Neuronal stem cell (in vitro differentiated cells): ENCODE results near the gene NPTN.

Experiments
- DNase-seq: peaks from one replicate; pipeline ENCODE4 v3.0.0-alpha.2; 2013; ENCODE audit warnings: low spot score
- H2AFZ ChIP-seq: one replicate; pipeline ENCODE4 v1.6.1; 2013; ENCODE audit warnings: mild to moderate bottlenecking, low read length, inconsistent platforms
- H2AK5ac ChIP-seq: 2 replicates; pipeline ENCODE4 v1.6.1; 2013; ENCODE audit warnings: low read depth, mild to moderate bottlenecking, inconsistent platforms, low read length, moderate library complexity, mixed read lengths
- H2BK120ac ChIP-seq: 2 replicates; pipeline ENCODE4 v1.6.1; 2013; ENCODE audit warnings: low read depth, mild to moderate bottlenecking, inconsistent platforms, low read length, moderate library complexity, mixed read lengths
- H2BK12ac ChIP-seq: one replicate; pipeline ENCODE4 v1.6.1; 2013; ENCODE audit warnings: low read length, inconsistent platforms
- H2BK15ac ChIP-seq: 2 replicates; pipeline ENCODE4 v1.6.1; 2013; ENCODE audit warnings: mild to moderate bottlenecking, low read length, inconsistent platforms, mixed read lengths
- H2BK5ac ChIP-seq: one replicate; pipeline ENCODE4 v1.6.1; 2013; ENCODE audit warnings: inconsistent platforms, mild to moderate bottlenecking, low read length, moderate library complexity
- H3K14ac ChIP-seq: one replicate; pipeline ENCODE4 v1.6.1; 2013; ENCODE audit warnings: low read length, inconsistent platforms
- H3K18ac ChIP-seq: 2 replicates; pipeline ENCODE4 v1.6.1; 2013; ENCODE audit warnings: low read length, inconsistent platforms
- H3K23ac ChIP-seq: 2 replicates; pipeline ENCODE4 v1.6.1; 2013; ENCODE audit warnings: low read depth, mild to moderate bottlenecking, mixed read lengths, low read length, inconsistent platforms; ENCODE audit not compliant: poor library complexity
- H3K27ac ChIP-seq: replicated peaks from 3 replicates; pipeline ENCODE4 v1.5.1; 2013; ENCODE audit warnings: low read length, inconsistent platforms
- H3K27me3 ChIP-seq, 3 experiments: 2 replicates each; pipeline ENCODE4 v1.6.1; 2013; ENCODE audit warnings: low read length in 3 of 3, mild to moderate bottlenecking in 2 of 3, inconsistent platforms in 1 of 3, low read depth in 1 of 3, mixed read lengths in 1 of 3, moderate library complexity in 1 of 3; ENCODE audit not compliant: control insufficient read depth in 3 of 3, insufficient read depth in 3 of 3
- H3K36me3 ChIP-seq, 2 donors: replicated peaks in 1 of 2; 2 replicates each; pipeline ENCODE4 v1.6.1; 2013; ENCODE audit warnings: low read length in 2 of 2; ENCODE audit not compliant: control insufficient read depth in 2 of 2, insufficient read depth in 2 of 2
- H3K4ac ChIP-seq: 2 replicates; pipeline ENCODE4 v1.6.1; 2013; ENCODE audit warnings: inconsistent platforms, mild to moderate bottlenecking, low read length, moderate library complexity
- H3K4me1 ChIP-seq, 2 donors: 1 replicate in 1 of 2; 2 replicates in 1 of 2; pipeline ENCODE4 v1.6.1; 2013; ENCODE audit warnings: low read length in 2 of 2, low read depth in 1 of 2; ENCODE audit not compliant: control insufficient read depth in 2 of 2, insufficient read depth in 1 of 2
- H3K4me2 ChIP-seq: one replicate; pipeline ENCODE4 v1.6.1; 2013; ENCODE audit warnings: mild to moderate bottlenecking, low read length, inconsistent platforms; ENCODE audit not compliant: insufficient read depth, poor library complexity, severe bottlenecking
- H3K4me3 ChIP-seq, 2 donors: 2 replicates each; pipeline ENCODE4 v1.5.1; 2013; ENCODE audit warnings: low read length in 2 of 2, mild to moderate bottlenecking in 2 of 2, inconsistent platforms in 1 of 2, moderate library complexity in 1 of 2
- H3K79me1 ChIP-seq: one replicate; pipeline ENCODE4 v1.6.1; 2013; ENCODE audit warnings: low read depth, mild to moderate bottlenecking, inconsistent platforms, low read length, moderate library complexity
- H3K9ac ChIP-seq: one replicate; pipeline ENCODE4 v1.6.1; 2013; ENCODE audit warnings: mild to moderate bottlenecking, low read depth, low read length, inconsistent platforms; ENCODE audit not compliant: poor library complexity
- H3K9me3 ChIP-seq, 2 donors: replicated peaks in 1 of 2; 2 replicates each; pipeline versions ENCODE3 to v1.6.1; 2013; ENCODE audit warnings: low read length in 2 of 2, mild to moderate bottlenecking in 2 of 2, inconsistent platforms in 1 of 2, low read depth in 1 of 2, mixed read lengths in 1 of 2, moderate library complexity in 1 of 2; ENCODE audit not compliant: control insufficient read depth in 2 of 2, insufficient read depth in 1 of 2
- H4K8ac ChIP-seq: one replicate; pipeline ENCODE4 v1.6.1; 2013; ENCODE audit warnings: low read depth, mild to moderate bottlenecking, inconsistent platforms, low read length, moderate library complexity
- H4K91ac ChIP-seq: one replicate; pipeline ENCODE4 v1.6.1; 2013; ENCODE audit warnings: low read length, low read depth, mild to moderate bottlenecking, inconsistent platforms; ENCODE audit not compliant: poor library complexity
- WGBS, 2 donors: extraction: QIAGEN DNeasy Blood & Tissue Kit; methylation state at CpG; one replicate each; pipeline ENCODE4 v1.1.7; 2013; ENCODE audit warnings: missing lambda C conversion rate in 2 of 2, mixed read lengths in 1 of 2; ENCODE audit not compliant: insufficient read length in 2 of 2, insufficient replicate concordance in 1 of 2; ENCODE audit errors: extremely low coverage in 2 of 2; 5-methylcytosine and 5-hydroxymethylcytosine counted together

The NPTN gene

DNA sequence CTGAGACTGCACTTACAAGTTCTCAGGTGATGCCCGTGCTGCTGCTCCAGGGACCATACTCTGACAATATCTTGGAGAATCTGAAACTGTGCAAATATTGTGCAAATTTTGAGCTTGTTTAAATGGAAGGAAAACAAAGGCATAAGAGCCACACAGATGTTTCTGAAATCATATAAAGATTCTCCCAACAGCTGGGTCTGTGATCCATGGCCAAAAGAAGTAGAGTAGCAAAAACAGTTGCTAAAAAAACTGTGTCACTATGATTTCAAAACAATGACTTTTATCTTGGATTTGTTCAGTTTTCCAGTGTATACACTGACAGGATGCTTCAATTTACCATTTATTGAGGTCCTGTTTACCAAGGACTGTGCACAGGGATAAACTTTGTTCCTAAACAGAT lies 25.3 kb downstream of the NPTN start:
- H3K27me3 ChIP-seq, result no peaks in the 10 kb centered on the region
- H2BK12ac ChIP-seq, result no peak overlapping the region
- no peaks in the 10 kb centered on the region for H3K36me3 ChIP-seq
- no peak overlapping the region for H2AFZ ChIP-seq
- H3K18ac ChIP-seq, result no peak overlapping the region
- H3K4me3 ChIP-seq, result no peak overlapping the region
- peaks cover 4% of the 10 kb centered on the region for H3K79me1 ChIP-seq
- no peak overlapping the region for H2BK120ac ChIP-seq
- no peak overlapping the region for H3K23ac ChIP-seq
- no peak overlapping the region for H2AK5ac ChIP-seq
- no peak overlapping the region for H2BK5ac ChIP-seq
- DNase-seq, result no peak
- no peak overlapping the region for H3K9ac ChIP-seq
- no peak overlapping the region for H3K14ac ChIP-seq
- no peak overlapping the region for H4K8ac ChIP-seq
- H4K91ac ChIP-seq, result no peak overlapping the region
- no peak overlapping the region for H3K4ac ChIP-seq
- no peak overlapping the region for H2BK15ac ChIP-seq
- H3K9me3 ChIP-seq, result no peaks in the 10 kb centered on the region
- H3K4me1 ChIP-seq, result peaks cover 0 to 2% of the 10 kb centered on the region in 2 donors
- no peak overlapping the region for H3K4me2 ChIP-seq
- no CpG with 5 or more reads among the region's 1 CpG for WGBS, 2 donors
- no peak overlapping the region for H3K27ac ChIP-seq

DNA sequence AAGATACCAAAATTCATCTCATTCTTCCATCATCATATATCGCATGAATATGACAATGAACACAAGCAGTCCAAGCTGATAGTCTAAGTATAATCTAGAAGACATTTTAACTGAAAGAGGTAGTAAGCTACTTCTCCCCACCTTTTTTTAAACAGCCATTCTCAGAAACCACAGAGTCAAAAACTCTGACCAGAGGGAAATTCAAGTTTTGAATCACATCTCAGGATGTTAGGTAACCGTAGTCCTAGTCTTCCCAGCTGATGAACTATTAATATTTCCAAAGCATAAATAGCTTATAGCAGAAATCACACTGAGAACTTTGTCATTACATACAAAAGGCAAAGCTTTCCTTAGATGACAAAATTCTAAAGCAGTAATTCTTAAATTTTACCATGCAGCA lies 25.8 kb downstream of the NPTN start:
- no peak for DNase-seq
- H3K27ac ChIP-seq, result no peak overlapping the region
- no peak overlapping the region for H2BK15ac ChIP-seq
- H3K4me3 ChIP-seq, result no peak overlapping the region
- no peak overlapping the region for H3K4me2 ChIP-seq
- no peak overlapping the region for H2BK120ac ChIP-seq
- no peak overlapping the region for H2BK12ac ChIP-seq
- no peak overlapping the region for H3K4ac ChIP-seq
- H2BK5ac ChIP-seq, result no peak overlapping the region
- no peak overlapping the region for H2AFZ ChIP-seq
- H3K23ac ChIP-seq, result no peak overlapping the region
- H3K9me3 ChIP-seq, result no peaks in the 10 kb centered on the region
- H4K8ac ChIP-seq, result no peak overlapping the region
- no peak overlapping the region for H4K91ac ChIP-seq
- no peaks in the 10 kb centered on the region for H3K27me3 ChIP-seq
- H3K18ac ChIP-seq, result no peak overlapping the region
- H3K9ac ChIP-seq, result no peak overlapping the region
- H3K36me3 ChIP-seq, result no peaks in the 10 kb centered on the region
- no CpG with 5 or more reads among the region's 2 CpGs for WGBS, 2 donors
- peaks cover 2 to 4% of the 10 kb centered on the region in 2 donors for H3K4me1 ChIP-seq
- no peak overlapping the region for H3K14ac ChIP-seq
- no peak overlapping the region for H2AK5ac ChIP-seq
- H3K79me1 ChIP-seq, result peaks cover 4% of the 10 kb centered on the region

DNA sequence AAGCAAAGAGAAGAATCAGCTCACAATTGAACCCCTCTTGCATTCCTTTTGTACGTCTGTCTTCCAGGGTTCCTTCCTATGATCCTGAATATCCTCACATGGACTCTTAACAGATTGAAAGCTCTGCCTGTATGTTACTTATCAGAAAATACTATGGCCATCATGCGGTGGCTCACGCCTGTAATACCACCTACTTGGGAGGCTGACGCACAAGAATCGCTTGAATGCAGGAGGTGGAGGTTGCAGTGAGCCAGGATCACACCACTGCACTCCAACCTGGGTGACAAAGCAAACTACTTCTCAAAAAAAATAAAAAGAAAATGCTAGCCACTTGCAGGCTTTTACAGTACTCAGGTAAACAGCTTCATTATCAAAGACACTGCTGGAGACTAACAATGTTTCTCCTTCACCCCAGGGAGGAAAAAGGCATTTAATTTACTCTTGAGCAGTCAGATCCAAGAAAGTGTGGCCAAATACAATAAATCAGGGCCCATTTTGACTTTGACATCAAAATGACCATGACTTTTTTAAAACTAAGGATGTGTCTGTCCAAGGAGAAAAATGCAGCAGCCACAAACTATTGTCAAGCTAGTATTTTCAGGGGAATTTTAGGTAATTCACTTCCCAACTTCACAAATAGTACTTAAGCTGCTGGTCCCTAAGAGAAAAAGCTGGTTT lies 27.3 kb downstream of the NPTN start:
- Histone ChIP-seq H3K4me3 (no peak overlapping the region), H2AK5ac (no peak overlapping the region), H3K9me3 (no peaks in the 10 kb centered on the region), H3K23ac (no peak overlapping the region), H2BK5ac (no peak overlapping the region), H2BK15ac (no peak overlapping the region), H3K79me1 (peaks cover 4% of the 10 kb centered on the region), H2AFZ (no peak overlapping the region), H3K9ac (no peak overlapping the region), H4K8ac (no peak overlapping the region), H3K36me3 (no peaks in the 10 kb centered on the region), H2BK120ac (no peak overlapping the region), H3K4ac (no peak overlapping the region), H3K4me2 (no peak overlapping the region), H3K27me3 (no peaks in the 10 kb centered on the region), H3K27ac (no peak overlapping the region), H4K91ac (no peak overlapping the region), H3K4me1 (peaks cover 13 to 16% of the 10 kb centered on the region in 2 donors), H3K18ac (no peak overlapping the region), H2BK12ac (no peak overlapping the region), H3K14ac (no peak overlapping the region)
- no peak for DNase-seq
- WGBS, 2 donors, result no CpG with 5 or more reads among the region's 5 CpGs

DNA sequence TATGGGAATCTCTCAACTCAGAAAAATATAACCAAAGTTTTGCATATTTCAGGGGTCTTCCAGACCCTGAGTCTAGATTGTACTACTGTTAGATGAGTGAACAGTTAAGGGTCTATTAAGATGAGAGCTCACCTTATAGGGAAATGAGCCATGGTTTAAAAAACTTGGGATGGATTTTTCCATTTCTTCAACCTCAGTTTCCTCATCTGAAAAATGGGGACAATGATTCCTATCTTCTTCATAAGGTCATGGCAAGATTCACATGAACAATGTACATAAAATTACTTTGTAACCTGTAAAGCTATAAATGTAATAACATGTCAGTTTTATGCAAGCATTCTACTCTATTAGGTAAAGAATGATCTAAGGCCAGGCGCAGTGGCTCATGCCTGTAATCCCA lies 28.7 kb downstream of the NPTN start:
- Histone ChIP-seq H3K4me3 (no peak overlapping the region), H4K8ac (no peak overlapping the region), H3K23ac (no peak overlapping the region), H3K4me2 (no peak overlapping the region), H2BK15ac (no peak overlapping the region), H3K4me1 (peaks cover 17 to 20% of the 10 kb centered on the region in 2 donors), H2BK120ac (no peak overlapping the region), H3K18ac (no peak overlapping the region), H3K79me1 (peaks cover 4% of the 10 kb centered on the region), H2BK5ac (no peak overlapping the region), H2BK12ac (no peak overlapping the region), H3K9me3 (no peaks in the 10 kb centered on the region), H2AK5ac (no peak overlapping the region), H4K91ac (no peak overlapping the region), H2AFZ (no peak overlapping the region), H3K27me3 (no peaks in the 10 kb centered on the region), H3K14ac (no peak overlapping the region), H3K36me3 (no peaks in the 10 kb centered on the region), H3K9ac (no peak overlapping the region), H3K27ac (no peak overlapping the region), H3K4ac (no peak overlapping the region)
- WGBS, 2 donors, result no CpG with 5 or more reads among the region's 1 CpG
- no peak for DNase-seq
